KBM-7 (cell line): ENCODE data around the gene TTI1.

Experiments used
- DNase-seq: peaks from one replicate; pipeline ENCODE4 v3.0.0-alpha.2; 2015
- in situ Hi-C: fragments of 300-500 bp; cut with MboI; formaldehyde crosslinking; loops from 2 replicates; pipeline ENCODE4 v1.14.3; 2020; ENCODE audit warnings: low sequenced_read_pairs, low pct_unique_long_range_greater_than_20kb, mixed read lengths

The TTI1 gene

DNA sequence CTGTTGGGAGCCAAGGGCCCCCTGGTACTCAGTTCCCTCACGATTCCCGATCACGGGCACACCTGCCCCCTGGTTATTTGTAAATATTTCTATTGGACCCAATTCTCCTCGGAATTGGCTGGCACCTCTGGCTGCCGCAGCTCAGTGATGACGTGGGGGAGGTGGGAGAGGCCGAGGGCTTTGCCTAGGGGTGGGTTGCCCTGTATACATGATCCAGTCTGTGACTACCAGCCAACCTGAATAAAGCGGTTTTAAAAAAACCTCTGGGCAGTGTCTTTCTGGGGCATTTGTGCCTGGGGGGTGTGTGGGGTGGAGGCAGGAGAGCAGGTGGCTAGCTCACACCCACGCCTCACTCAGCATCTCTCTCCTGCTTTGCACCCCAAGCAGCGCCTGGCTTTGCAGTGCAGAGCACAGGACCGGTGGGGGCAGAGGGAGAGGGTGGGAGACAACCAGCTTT lies 88.1 kb downstream of the TTI1 start:
- no peak for DNase-seq
- in situ Hi-C loops, result no loop called here

- in situ Hi-C loops, result no loop called here
Observed at GRCh38 chr20:37944456-37944981, 88.7 kb downstream of the TTI1 start.

GRCh38 chr20:37943501-37944455 lies 89.5 kb downstream of the TTI1 start:
- DNase-seq, result no peak
- in situ Hi-C loops, result no loop called here

More at GRCh38 chr20:37944456-37944981, 88.7 kb downstream of the TTI1 start:
- DNase-seq, result no peak

- no peak for DNase-seq
- in situ Hi-C loops, result no loop called here
Observed at GRCh38 chr20:37943033-37943432, 90.2 kb downstream of the TTI1 start.

DNA sequence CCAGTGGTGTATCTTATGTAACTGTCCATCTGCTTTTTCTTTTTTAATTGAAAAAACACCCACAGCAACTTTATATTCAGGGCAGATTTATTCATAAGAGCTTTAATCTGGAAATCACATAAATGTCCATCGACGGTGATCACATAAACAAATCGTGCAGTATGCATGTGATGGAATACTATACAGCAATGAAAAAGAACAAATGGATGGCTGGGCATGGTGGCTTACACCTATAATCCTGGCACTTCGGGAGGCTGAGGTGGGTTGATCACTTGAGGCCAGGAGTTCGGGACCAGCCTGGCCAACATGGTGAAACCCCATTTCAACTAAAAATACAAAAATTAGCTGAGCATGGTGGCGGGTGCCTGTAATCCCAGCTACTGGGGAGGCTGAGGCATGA lies 91.3 kb downstream of the TTI1 start:
- in situ Hi-C loops, result no loop called here
- DNase-seq, result no peak

- in situ Hi-C loops, result no loop called here
- DNase-seq, result peak; percentile 18
Observed at GRCh38 chr20:37941332-37941731, 91.9 kb downstream of the TTI1 start.

DNA sequence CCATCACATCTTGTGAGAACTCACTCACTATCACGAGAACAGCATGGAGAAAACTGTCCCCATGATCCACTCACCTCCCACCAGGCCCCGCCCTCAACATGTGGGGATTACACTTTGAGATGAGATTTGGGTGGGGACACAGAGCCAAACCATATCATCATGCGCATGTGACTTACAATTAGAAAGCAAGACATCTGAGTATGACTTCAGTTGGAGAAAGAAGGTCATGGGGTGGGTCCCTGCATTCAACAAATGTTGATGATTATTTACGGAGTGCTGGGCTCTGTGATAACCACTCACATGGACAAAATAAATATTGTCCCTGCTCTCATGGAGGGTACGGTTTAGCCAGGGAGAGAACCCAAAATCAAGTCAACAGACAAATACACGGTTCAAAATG lies 92.4 kb downstream of the TTI1 start:
- DNase-seq, result no peak

DNA sequence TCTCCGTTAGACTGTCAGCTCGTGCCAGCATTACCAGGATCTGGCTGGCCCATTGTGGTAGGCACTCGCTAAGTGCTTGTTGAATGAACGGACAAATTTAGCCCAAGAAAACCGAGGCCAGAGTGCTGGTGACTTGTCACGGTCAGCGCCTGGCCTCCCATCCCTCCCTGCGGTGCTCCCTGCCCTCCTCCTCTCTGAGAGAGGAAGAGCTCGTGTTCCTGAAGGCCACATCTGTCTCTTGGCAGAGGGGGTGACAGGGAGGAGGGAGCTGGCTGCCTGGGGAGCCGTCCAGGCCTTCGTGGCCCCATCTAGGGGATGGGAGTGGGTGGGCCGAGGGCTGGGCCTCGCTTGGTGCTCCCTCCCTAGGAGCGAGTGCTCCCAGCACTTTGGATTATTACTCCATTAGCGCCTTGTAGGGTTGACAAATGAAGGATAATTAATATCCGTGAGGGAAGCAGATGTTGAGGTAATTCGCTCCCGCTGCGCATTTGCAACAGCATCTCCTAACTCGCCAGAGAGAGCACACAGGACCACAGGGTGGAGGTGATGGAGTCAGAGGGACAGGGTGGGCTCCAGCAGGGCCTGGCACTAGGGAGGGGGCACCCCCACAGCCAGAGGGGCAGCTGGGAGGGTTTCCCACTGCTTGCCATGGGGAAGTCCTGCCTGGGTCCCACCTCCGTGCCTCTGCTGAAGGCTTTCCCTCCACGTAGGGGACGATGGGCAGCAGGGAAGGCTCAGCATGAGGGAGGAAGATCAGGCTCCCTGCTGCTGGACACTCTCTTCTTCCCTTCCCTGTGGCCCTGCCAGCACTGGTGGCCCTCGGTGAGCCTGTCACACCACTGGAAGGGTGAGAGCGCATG lies 93.3 kb downstream of the TTI1 start:
- DNase-seq, result no peak
- in situ Hi-C loops, result no loop called here

More for the DNA sequence above, 92.4 kb downstream of the TTI1 start:
- in situ Hi-C loops, result no loop called here

DNA sequence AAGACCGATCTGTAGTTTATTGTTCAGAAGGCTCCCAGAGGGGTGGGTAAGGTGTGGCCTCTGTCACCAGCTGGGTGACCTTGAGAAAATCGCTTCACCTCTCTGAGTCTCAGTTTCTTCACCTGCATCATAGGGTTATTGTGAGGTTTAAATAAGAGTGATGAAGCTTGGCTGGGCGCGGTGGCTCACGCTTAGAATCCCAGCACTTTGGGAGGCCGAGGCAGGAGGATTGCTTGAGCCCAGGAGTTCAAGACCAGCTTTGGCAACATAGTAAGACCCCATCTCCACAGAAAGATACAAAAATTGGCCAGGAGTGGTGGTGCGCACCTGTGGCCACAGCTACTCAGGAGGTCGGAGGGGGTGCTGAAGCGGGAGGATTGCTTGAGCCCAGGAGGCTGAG lies 94.3 kb downstream of the TTI1 start:
- DNase-seq, result no peak
- in situ Hi-C loops, result no loop called here

DNA sequence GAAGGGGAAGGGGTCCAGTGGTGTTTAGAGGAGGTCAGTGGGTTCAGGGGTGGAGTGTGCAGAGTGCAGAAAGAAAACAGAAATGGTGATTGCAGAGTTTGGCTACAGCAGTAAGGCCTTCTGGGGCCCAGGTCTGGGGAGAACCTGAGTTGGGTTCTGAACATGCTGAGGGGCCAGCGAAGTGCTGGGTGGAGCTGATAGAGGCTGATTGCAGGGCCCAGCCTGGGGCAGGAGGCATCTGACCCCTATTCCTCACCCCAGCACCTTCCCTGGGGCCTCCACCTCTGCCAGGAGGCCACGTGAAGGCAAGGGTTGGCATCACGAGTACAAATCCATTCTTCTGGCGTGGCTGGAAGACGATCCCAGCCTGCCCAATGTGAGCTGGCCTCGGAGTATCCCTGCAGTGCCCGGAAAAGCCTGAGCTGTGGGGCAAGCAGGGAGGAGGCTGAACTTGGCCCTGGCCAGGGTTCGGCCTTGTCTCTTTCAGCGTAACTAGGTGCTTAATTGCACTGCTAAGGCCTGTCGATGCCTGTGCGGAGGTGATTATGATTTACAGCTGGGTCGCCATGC lies 95.0 kb downstream of the TTI1 start:
- no peak for DNase-seq
- in situ Hi-C loops, result no loop called here

- in situ Hi-C loops, result no loop called here
- DNase-seq, result no peak
Observed at GRCh38 chr20:37937686-37938085, 95.6 kb downstream of the TTI1 start.

DNA sequence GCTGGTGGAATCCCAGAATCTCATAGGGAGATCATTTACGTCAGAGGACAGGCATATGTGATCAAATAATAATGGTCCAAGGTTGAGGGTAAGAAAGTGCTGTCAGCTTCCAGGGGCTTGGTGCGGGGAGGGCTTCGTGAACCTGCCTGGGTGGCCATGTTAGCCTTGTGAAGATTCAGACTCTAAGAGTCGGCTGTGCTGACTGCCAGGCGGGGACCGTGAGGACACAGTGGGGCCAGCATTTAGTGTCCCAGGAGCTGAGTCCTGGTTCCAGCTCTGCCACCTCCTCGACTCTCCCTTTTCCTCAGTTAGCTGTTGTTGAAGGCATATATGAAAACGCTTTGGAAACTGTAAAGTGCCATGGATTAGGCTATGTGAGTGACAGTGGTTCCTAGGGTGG lies 96.8 kb downstream of the TTI1 start:
- no peak for DNase-seq
- in situ Hi-C loops, result no loop called here

DNA sequence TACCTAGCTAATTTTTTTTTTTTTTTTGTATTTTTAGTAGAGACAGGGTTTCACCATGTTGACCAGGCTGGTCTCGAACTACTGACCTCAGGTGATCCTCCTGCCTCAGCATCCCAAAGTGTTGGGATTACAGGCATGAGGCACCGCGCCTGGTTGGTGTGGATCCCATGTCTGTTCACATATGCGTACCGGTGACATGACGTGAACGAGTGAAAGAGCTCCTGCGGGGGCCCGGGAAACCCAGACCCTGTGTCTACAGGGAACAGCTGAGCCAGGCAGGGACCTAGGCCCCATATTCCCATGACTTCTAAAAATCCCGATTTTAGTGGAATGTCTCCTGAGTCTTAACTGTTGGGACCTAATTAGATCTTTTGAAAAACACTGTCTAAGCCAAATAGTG lies 97.2 kb downstream of the TTI1 start:
- in situ Hi-C loops, result no loop called here

DNA sequence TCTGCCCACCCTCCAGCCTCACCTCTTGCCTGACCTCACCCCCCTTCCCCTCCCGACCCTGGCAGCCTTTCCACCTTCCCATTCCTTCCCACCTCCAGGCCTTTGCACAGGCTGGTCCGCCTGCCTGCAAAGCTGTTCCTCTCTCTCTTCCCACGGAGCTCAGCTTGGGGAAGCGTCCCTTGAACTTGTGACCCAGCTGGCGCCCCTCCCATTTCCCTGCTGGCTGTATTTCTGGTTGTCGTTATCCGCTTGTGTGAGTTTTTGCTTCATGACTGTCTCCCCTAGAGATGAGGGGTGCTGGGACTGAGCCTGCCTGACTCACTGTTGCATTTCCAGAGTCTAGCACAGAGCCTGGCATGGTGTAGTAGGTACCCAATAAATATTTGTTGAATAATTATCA lies 97.8 kb downstream of the TTI1 start:
- DNase-seq, result no peak
- in situ Hi-C loops, result no loop called here

More for the DNA sequence above, 97.2 kb downstream of the TTI1 start:
- no peak for DNase-seq

DNA sequence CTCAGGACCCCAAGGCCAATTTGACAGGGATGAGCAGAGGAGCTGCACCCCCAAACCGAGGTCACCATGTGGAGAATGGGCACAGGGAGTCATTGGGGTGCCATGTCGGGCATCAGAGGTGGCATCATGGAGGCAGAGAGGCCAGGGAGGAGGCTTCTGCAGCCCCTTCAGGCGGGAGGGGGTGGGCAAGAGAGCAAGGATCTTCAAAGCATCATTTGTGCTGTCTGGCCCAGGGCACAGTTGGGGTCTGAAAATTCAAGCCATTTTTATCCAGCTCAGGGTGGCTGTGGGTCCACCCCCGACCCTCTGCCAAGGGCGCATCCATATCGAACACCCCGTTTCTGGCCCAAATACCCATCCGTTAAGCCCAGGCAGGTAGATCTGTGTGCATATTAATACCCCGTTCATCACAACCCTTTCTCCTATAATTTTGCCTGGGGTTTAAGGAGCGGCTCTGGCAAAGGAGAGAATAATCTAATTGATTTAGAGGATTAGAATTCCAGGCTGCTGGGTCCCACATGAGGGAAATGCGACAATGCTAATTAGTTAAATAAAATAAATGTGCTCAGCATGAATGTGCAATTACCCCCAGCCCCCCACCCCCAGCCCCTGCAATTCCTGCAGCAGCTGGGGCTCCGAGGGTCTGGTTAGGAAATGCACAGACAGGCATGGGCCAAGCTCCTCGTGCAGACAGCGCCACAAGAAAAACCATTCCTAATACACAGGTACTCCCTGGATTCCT lies 98.5 kb downstream of the TTI1 start:
- DNase-seq, result no peak
- in situ Hi-C loops, result no loop called here

DNA sequence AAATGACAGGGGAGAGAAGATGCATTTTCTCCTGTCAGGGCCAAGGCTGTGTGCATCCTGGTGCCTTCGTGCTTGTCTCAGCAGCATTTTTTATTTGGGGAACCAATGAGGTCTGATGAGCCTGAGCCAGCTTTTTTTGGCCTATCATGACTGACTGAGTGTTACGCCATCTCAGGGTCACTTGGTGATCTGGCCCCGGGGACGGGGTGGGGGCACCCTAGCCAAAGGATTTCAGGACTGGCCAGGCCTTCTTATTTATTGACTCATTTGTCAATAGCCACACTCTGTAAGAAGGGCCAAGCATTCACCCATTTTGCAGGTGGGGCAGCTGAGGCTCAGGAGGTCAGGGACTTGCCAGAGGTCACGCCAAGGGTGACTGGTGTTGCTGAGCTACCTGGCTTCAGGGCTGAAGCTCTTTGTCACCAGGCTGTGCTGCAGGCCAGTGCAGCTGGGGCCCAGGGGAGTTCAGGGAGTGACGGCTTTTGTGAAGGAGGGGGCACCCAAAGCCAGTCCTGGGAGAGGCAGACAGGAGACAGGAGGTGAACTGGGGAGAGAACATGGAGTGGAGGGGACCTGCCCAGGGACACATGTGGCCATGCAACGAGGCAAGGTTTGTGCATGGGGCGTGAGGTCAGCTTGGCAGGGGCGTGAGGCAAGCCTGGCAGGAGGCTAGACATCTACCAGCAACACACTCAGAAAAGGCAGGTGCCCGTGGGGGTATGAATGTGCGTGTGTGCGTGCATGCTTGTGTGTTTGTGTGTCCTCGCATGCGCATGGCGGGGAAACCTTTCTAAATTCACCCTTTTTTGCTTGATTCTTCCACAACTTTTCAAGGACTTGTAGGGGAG lies 99.2 kb downstream of the TTI1 start:
- in situ Hi-C loops, result no loop called here
- DNase-seq, result no peak
